Stimulated activated CD4-positive, alpha-beta T cell treated with anti-CD3 and anti-CD28 coated beads, TNF-alpha, amount 100 ng/mL, for 24 hours (primary cell): ENCODE data around the gene AGT.
"Not testable (repeated sequence)": the region's sequence is repeated elsewhere in the genome, so short reads cannot be mapped to it uniquely, and the experiment has no call there.

ENCODE experiments used
- DNase-seq, 3 experiments: peaks; one replicate each; pipeline ENCODE4 v3.0.0-alpha.2; 2020; ENCODE audit warnings: low read depth in 3 of 3

Gene AGT

GRCh38 chr1:230691615-230692014 lies 22.3 kb downstream of the AGT start:
- no peak for DNase-seq

GRCh38 chr1:230690101-230690500 lies 23.8 kb downstream of the AGT start:
- DNase-seq = no peak

GRCh38 chr1:230686747-230687146 lies 27.2 kb downstream of the AGT start:
- no peak for DNase-seq

- no peak for DNase-seq
Observed at GRCh38 chr1:230684998-230685397, 28.9 kb downstream of the AGT start.

GRCh38 chr1:230684146-230684545 lies 29.8 kb downstream of the AGT start:
- no peak for DNase-seq

- DNase-seq = no peak
Observed at GRCh38 chr1:230682882-230683610, 30.9 kb downstream of the AGT start.

- no peak for DNase-seq
Observed at GRCh38 chr1:230682274-230682673, 31.6 kb downstream of the AGT start.

- no peak for DNase-seq
Observed at GRCh38 chr1:230681599-230681998, 32.3 kb downstream of the AGT start.

GRCh38 chr1:230680300-230681025 lies 33.5 kb downstream of the AGT start:
- DNase-seq = no peak

- DNase-seq = no peak
Observed at GRCh38 chr1:230679825-230680224, 34.1 kb downstream of the AGT start.

GRCh38 chr1:230679192-230679591 lies 34.7 kb downstream of the AGT start:
- DNase-seq = no peak

GRCh38 chr1:230677200-230677599 lies 36.7 kb downstream of the AGT start:
- no peak for DNase-seq

- no peak for DNase-seq
Observed at GRCh38 chr1:230674581-230674980, 39.3 kb downstream of the AGT start.

- DNase-seq = no peak
Observed at GRCh38 chr1:230669543-230669942, 44.4 kb downstream of the AGT start.

GRCh38 chr1:230668227-230668626 lies 45.7 kb downstream of the AGT start:
- DNase-seq = no peak

GRCh38 chr1:230661976-230662375 lies 51.9 kb downstream of the AGT start:
- no peak for DNase-seq

GRCh38 chr1:230658691-230659090 lies 55.2 kb downstream of the AGT start:
- DNase-seq = no peak

- not testable (repeated sequence) for DNase-seq
Observed at GRCh38 chr1:230658103-230658502, 55.8 kb downstream of the AGT start.

GRCh38 chr1:230656719-230657118 lies 57.2 kb downstream of the AGT start:
- DNase-seq = not testable (repeated sequence)
